WERI-Rb-1 (cell line): ENCODE measurements around the gene SMARCA4.

Source experiments
- DNase-seq: peaks from one replicate; pipeline ENCODE4 v3.0.0-alpha.2; 2020
- H3K27ac ChIP-seq: fragments of 250-450 bp; sonication (Bioruptor Pico); 2 replicates; pipeline ENCODE4 v1.5.1; 2020; ENCODE audit warnings: mild to moderate bottlenecking, moderate library complexity
- H3K27me3 ChIP-seq: fragments of 250-450 bp; sonication (Bioruptor Pico); 2 replicates; pipeline ENCODE4 v1.5.1; 2021; ENCODE audit warnings: mild to moderate bottlenecking, low read depth, moderate library complexity; ENCODE audit not compliant: insufficient read depth, severe bottlenecking
- H3K36me3 ChIP-seq: fragments of 250-450 bp; sonication (Bioruptor Pico); 2 replicates; pipeline ENCODE4 v1.5.1; 2020; ENCODE audit warnings: mild to moderate bottlenecking, moderate library complexity
- H3K4me3 ChIP-seq: 2 replicates; pipeline ENCODE4 v1.5.1; 2011; ENCODE audit warnings: low read depth, mild to moderate bottlenecking, control low read depth, low read length
- H3K9me3 ChIP-seq: fragments of 250-450 bp; sonication (Bioruptor Pico); 2 replicates; pipeline ENCODE4 v1.5.1; 2021; ENCODE audit warnings: mild to moderate bottlenecking, moderate library complexity; ENCODE audit not compliant: severe bottlenecking
- CTCF ChIP-seq: IDR thresholded peaks from 2 replicates; pipeline ENCODE4 v1.5.1; 2011; ENCODE audit warnings: low read depth, mild to moderate bottlenecking, control low read depth, inconsistent platforms, low read length

Gene SMARCA4

GRCh38 chr19:11061952-11062351 lies 101.1 kb downstream of the SMARCA4 start:
- no peak overlapping the region for H3K4me3 ChIP-seq
- no peak for DNase-seq
- no peaks in the 10 kb centered on the region for H3K27me3 ChIP-seq
- H3K36me3 ChIP-seq = peaks cover 84% of the 10 kb centered on the region
- no peak for TF ChIP-seq CTCF
- no peak overlapping the region for H3K27ac ChIP-seq
- H3K9me3 ChIP-seq = no peaks in the 10 kb centered on the region

DNA sequence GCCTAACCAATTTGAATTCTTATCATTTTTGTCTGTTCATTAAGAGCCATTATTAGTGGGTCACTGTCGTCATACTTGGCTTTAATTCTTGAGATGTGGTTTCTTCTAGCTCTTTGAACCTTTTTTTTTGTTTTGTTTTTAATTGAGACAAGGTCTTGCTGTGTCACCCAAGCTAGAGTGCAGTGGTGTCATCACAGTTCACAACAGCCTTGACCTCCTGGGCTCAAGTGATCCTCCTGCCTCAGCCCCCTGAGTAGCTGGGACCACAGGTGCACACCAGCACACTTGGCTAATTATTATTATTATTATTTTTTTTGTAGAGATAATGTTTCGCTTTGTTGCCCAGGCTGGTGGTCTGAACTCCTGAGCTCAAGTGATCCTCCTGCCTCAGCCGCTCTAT lies 102.6 kb downstream of the SMARCA4 start:
- Histone ChIP-seq H3K27me3 (no peaks in the 10 kb centered on the region), H3K4me3 (no peak overlapping the region), H3K9me3 (no peaks in the 10 kb centered on the region), H3K27ac (no peak overlapping the region), H3K36me3 (peaks cover 81% of the 10 kb centered on the region)
- no peak for DNase-seq
- TF ChIP-seq CTCF = no peak

DNA sequence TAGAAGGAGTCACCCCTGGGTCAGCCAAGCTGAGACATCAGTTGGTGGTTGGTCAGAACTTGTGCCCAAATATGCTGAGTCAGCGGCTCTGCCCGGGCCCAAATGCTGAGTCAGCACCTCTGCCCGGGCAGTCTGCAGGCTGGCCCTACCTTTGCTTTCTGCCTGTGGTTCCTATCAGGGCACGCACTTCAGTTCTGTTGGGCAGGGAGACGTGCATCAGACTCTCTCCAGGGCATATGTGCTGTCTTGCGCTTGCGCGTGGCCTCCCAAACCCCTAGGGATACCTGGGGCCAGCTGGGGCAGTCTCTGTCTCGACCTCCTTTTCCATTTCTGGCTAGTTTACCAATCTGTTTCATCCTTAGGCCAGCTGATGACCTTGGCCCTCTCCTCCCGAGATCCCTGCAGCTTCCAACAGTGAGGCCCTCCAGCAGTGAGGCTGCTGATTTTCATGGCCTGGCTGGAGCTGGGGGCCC lies 104.0 kb downstream of the SMARCA4 start:
- Histone ChIP-seq H3K27ac (no peak overlapping the region), H3K36me3 (peaks cover 70% of the 10 kb centered on the region)

GRCh38 chr19:11066326-11066725 lies 105.5 kb downstream of the SMARCA4 start:
- TF ChIP-seq CTCF = no peak
- no peak for DNase-seq
- Histone ChIP-seq H3K27me3 (no peaks in the 10 kb centered on the region), H3K27ac (no peak overlapping the region), H3K4me3 (no peak overlapping the region), H3K9me3 (no peaks in the 10 kb centered on the region), H3K36me3 (peaks cover 58% of the 10 kb centered on the region)

More for the DNA sequence above, 104.0 kb downstream of the SMARCA4 start:
- no peak for DNase-seq
- Histone ChIP-seq H3K27me3 (no peaks in the 10 kb centered on the region), H3K4me3 (no peak overlapping the region), H3K9me3 (no peaks in the 10 kb centered on the region)
- TF ChIP-seq CTCF = no peak

DNA sequence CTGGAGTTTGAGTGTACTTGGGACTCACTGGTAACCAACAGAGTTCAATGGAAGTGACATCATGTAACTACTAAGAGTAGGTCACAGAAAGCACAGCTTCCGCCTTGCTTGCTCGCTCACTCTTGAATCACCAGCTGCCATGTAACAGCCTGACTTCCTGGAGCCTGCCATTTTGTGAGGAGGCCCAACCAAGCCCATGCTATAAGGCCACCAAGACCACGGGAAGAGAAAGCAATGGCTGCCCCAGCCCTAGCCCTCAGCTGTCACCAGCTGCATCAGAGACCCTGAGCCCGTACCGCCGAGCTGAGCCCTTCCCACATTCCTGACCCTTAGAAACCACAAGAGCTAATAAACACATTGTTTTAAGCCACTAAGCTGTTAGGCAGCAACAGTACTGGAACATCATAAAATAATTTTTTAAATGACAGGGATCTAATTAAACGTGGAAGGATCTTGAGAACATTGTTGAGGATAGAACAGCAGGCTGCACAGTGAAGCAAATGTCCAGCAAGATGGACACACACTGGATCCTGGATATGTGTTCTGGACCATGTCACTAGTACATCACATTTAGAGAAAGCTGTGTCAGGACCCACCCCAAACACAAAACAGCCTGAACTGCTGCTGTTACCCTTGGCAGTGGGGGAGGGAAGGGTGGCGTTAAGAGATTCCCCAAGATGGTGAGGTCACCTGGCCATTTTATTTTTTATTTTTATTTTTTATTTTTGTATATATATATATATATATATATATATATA lies 106.7 kb downstream of the SMARCA4 start:
- no peak for TF ChIP-seq CTCF
- no peak for DNase-seq

GRCh38 chr19:11069561-11069960 lies 108.7 kb downstream of the SMARCA4 start:
- TF ChIP-seq CTCF = no peak

More for the DNA sequence above, 106.7 kb downstream of the SMARCA4 start:
- Histone ChIP-seq H3K9me3 (no peaks in the 10 kb centered on the region), H3K4me3 (no peak overlapping the region), H3K27me3 (no peaks in the 10 kb centered on the region), H3K36me3 (peaks cover 46% of the 10 kb centered on the region), H3K27ac (no peak overlapping the region)

More at GRCh38 chr19:11069561-11069960, 108.7 kb downstream of the SMARCA4 start:
- Histone ChIP-seq H3K9me3 (no peaks in the 10 kb centered on the region), H3K4me3 (no peak overlapping the region), H3K27me3 (no peaks in the 10 kb centered on the region), H3K36me3 (peaks cover 30% of the 10 kb centered on the region), H3K27ac (no peak overlapping the region)
- no peak for DNase-seq
